ENCODE results near the gene PSME3. TPM values are rescaled to one million over a fixed set of nuclear protein-coding genes. Genes with fewer than 3 reads are reported as not detected.

PSME3 gene
- total RNA-seq, 1 experiment from 2014 or later: 163 TPM

DNA sequence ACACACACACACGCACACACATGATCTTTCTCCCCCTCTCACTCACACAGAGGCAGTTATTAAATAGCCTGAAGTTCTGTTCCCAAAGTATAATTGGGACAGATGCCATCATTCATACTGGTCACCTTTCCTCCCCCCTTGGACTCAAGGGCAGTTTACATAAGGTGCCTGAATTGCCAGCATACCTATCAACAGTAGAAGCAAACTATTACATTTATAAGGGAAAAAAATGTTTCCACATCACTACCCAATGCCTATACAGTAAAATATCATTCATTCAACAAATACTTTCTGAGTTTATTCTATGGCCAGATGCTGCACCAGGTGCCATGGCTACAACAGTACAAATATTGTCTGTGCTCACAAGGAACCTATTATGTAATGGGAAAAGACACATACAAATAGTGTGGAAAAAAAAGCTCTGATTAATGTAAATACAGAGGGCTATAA lies 28.3 kb upstream of the PSME3 start:
- TF ChIP-seq EGR1 (IDR thresholded peaks at IDR 0.05; ENCODE audit: low read depth) (no peak), EZH2phosphoT487 (IDR thresholded peaks at IDR 0.05; ENCODE audit: borderline replicate concordance) (no peak), POLR2A (IDR thresholded peaks at IDR 0.05; ENCODE audit: borderline replicate concordance, extremely low read depth, insufficient read depth, insufficient read length) (no peak), TCF7L2 (IDR thresholded peaks at IDR 0.05; ENCODE audit: borderline replicate concordance, extremely low read depth, insufficient read depth, insufficient read length) (no peak), POLR2AphosphoS5 (IDR thresholded peaks at IDR 0.05; ENCODE audit: low read depth, low read length) (no peak), ATF3 (IDR thresholded peaks at IDR 0.05) (no peak), RAD21 (IDR thresholded peaks at IDR 0.05; ENCODE audit: low read depth) (no peak), YY1 (IDR thresholded peaks at IDR 0.05; ENCODE audit: extremely low read depth, insufficient replicate concordance, low read depth, low read length) (no peak), SRF (IDR thresholded peaks at IDR 0.05; ENCODE audit: low read depth) (no peak)
- H3K4me1 ChIP-seq (ENCODE audit: control insufficient read depth in 1 of 2, insufficient read depth in 2 of 2, low read length in 2 of 2): no peaks in the 10 kb centered on the region
- H3K27ac ChIP-seq (ENCODE audit: low read depth, low read length): no peak overlapping the region
- no peaks in the 10 kb centered on the region for H3K79me2 ChIP-seq (ENCODE audit: insufficient read depth, low read length)
- intact Hi-C loops (cut with micrococcal nuclease): no loop called here
- BruUV-seq (replicated peaks): no TSS peak
- no peaks in the 10 kb centered on the region for H3K9me2 ChIP-seq (ENCODE audit: insufficient read depth)
- H3K9me3 ChIP-seq (ENCODE audit: control insufficient read depth in 1 of 2, insufficient read depth in 1 of 2, low read depth in 1 of 2, low read length in 2 of 2): no peaks in the 10 kb centered on the region
- no peaks in the 10 kb centered on the region for H3K36me3 ChIP-seq (ENCODE audit: control insufficient read depth in 1 of 2, insufficient read depth in 2 of 2, low read length in 2 of 2)
- no peaks in the 10 kb centered on the region for H3K27me3 ChIP-seq (ENCODE audit: insufficient read depth, low read length)
- DNase-seq (ENCODE audit: low read depth, low spot score) (no peak), ATAC-seq (no peak)
- H3K4me3 ChIP-seq (replicated peaks in 1 of 2; ENCODE audit: low read depth in 1 of 2, low read length in 2 of 2): no peak overlapping the region
- H4K20me1 ChIP-seq (ENCODE audit: insufficient read depth): no peaks in the 10 kb centered on the region
- CTCF ChIA-PET: no interaction called here
- POLR2A ChIA-PET: no interaction called here
- no peak overlapping the region for H3K9ac ChIP-seq (ENCODE audit: low read length)
- RAD21 ChIA-PET (ENCODE audit: low non-redundant PET in 1 of 2, low total read pairs in 2 of 2, uncharacterized antibody in 2 of 2, unreplicated experiment in 2 of 2): interaction anchor here in 1 of 2 experiments (0.6 kb wide), 1 partner anchor 41 kb away, joined by 11 read pairs; no protein-coding TSS in a partner anchor
- no peak overlapping the region for H3K4me2 ChIP-seq (ENCODE audit: low read length)
- no peak overlapping the region for H2AFZ ChIP-seq (ENCODE audit: low read depth, low read length, poor library complexity, severe bottlenecking)

- intact Hi-C loops (cut with micrococcal nuclease): no loop called here
- no peak for DNase-seq (ENCODE audit: low read depth, low spot score)
- Histone ChIP-seq H3K9me3 (ENCODE audit: control insufficient read depth in 1 of 2, insufficient read depth in 1 of 2, low read depth in 1 of 2, low read length in 2 of 2) (no peaks in the 10 kb centered on the region), H3K4me3 (replicated peaks in 1 of 2; ENCODE audit: low read depth in 1 of 2, low read length in 2 of 2) (no peak overlapping the region), H3K27me3 (ENCODE audit: insufficient read depth, low read length) (no peaks in the 10 kb centered on the region), H3K36me3 (ENCODE audit: control insufficient read depth in 1 of 2, insufficient read depth in 2 of 2, low read length in 2 of 2) (peaks cover 9 to 10% of the 10 kb centered on the region in 2 experiments; a peak in 3 of 4 replicates), H3K27ac (ENCODE audit: low read depth, low read length) (no peak overlapping the region), H3K4me1 (ENCODE audit: control insufficient read depth in 1 of 2, insufficient read depth in 2 of 2, low read length in 2 of 2) (no peaks in the 10 kb centered on the region), H3K9ac (ENCODE audit: low read length) (no peak overlapping the region), H4K20me1 (ENCODE audit: insufficient read depth) (no peaks in the 10 kb centered on the region), H3K9me2 (ENCODE audit: insufficient read depth) (no peaks in the 10 kb centered on the region), H2AFZ (ENCODE audit: low read depth, low read length, poor library complexity, severe bottlenecking) (no peak overlapping the region), H3K79me2 (ENCODE audit: insufficient read depth, low read length) (no peaks in the 10 kb centered on the region), H3K4me2 (ENCODE audit: low read length) (no peak overlapping the region)
- no peak for ATAC-seq
- ChIA-PET RAD21 (ENCODE audit: low non-redundant PET in 1 of 2, low total read pairs in 2 of 2, uncharacterized antibody in 2 of 2, unreplicated experiment in 2 of 2) (no interaction called here), CTCF (no interaction called here), POLR2A (no interaction called here)
- no peak for TF ChIP-seq JUND (IDR thresholded peaks at IDR 0.05)
- no peak for TF ChIP-seq FOSL1 (IDR thresholded peaks at IDR 0.05; ENCODE audit: low read depth)
- TF ChIP-seq POLR2AphosphoS5 (IDR thresholded peaks at IDR 0.05; ENCODE audit: low read depth, low read length): no peak
- TF ChIP-seq ZNF274 (IDR thresholded peaks at IDR 0.05; ENCODE audit: low read depth, low read length): no peak
- TF ChIP-seq YY1 (IDR thresholded peaks at IDR 0.05; ENCODE audit: extremely low read depth, insufficient replicate concordance, low read depth, low read length): no peak
- no peak for TF ChIP-seq RAD21 (IDR thresholded peaks at IDR 0.05; ENCODE audit: low read depth)
- no peak for TF ChIP-seq SIN3A (IDR thresholded peaks at IDR 0.05; ENCODE audit: low read depth)
- TF ChIP-seq ZFX (IDR thresholded peaks at IDR 0.05): no peak
- no peak for TF ChIP-seq CEBPB (IDR thresholded peaks at IDR 0.05; ENCODE audit: low read depth)
- no peak for TF ChIP-seq EZH2 (IDR thresholded peaks at IDR 0.05)
- TF ChIP-seq SP1 (IDR thresholded peaks at IDR 0.05; ENCODE audit: low read depth): no peak
- TF ChIP-seq, protein P1, sequence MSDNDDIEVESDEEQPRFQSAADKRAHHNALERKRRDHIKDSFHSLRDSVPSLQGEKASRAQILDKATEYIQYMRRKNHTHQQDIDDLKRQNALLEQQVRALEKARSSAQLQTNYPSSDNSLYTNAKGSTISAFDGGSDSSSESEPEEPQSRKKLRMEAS (IDR thresholded peaks at IDR 0.05): no peak
- TF ChIP-seq, protein P2, sequence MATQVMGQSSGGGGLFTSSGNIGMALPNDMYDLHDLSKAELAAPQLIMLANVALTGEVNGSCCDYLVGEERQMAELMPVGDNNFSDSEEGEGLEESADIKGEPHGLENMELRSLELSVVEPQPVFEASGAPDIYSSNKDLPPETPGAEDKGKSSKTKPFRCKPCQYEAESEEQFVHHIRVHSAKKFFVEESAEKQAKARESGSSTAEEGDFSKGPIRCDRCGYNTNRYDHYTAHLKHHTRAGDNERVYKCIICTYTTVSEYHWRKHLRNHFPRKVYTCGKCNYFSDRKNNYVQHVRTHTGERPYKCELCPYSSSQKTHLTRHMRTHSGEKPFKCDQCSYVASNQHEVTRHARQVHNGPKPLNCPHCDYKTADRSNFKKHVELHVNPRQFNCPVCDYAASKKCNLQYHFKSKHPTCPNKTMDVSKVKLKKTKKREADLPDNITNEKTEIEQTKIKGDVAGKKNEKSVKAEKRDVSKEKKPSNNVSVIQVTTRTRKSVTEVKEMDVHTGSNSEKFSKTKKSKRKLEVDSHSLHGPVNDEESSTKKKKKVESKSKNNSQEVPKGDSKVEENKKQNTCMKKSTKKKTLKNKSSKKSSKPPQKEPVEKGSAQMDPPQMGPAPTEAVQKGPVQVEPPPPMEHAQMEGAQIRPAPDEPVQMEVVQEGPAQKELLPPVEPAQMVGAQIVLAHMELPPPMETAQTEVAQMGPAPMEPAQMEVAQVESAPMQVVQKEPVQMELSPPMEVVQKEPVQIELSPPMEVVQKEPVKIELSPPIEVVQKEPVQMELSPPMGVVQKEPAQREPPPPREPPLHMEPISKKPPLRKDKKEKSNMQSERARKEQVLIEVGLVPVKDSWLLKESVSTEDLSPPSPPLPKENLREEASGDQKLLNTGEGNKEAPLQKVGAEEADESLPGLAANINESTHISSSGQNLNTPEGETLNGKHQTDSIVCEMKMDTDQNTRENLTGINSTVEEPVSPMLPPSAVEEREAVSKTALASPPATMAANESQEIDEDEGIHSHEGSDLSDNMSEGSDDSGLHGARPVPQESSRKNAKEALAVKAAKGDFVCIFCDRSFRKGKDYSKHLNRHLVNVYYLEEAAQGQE (IDR thresholded peaks at IDR 0.05; ENCODE audit: low read depth): no peak
- TF ChIP-seq EGR1 (IDR thresholded peaks at IDR 0.05; ENCODE audit: low read depth): no peak
- TF ChIP-seq ELF1 (IDR thresholded peaks at IDR 0.05; ENCODE audit: borderline replicate concordance, low read depth): no peak
- no TSS peak for BruUV-seq (replicated peaks)
These were observed 26.9 kb upstream of the PSME3 start for GRCh38 chr17:42806249-42806648.
